Measurements from ENCODE around the gene GSTM1.

The GSTM1 gene

GRCh38 chr1:109726728-109727373 is 39.2 kb downstream of the GSTM1 start:
- no peak for DNase-seq (ENCODE audit: low read depth)
- no peak overlapping the region for H3K4me3 ChIP-seq (ENCODE audit: low read depth, low read length)
- no peak for TF ChIP-seq CTCF (IDR thresholded peaks at IDR 0.05; ENCODE audit: insufficient read depth, low read depth, low read length, missing control alignments)

GRCh38 chr1:109728870-109729269 is 41.3 kb downstream of the GSTM1 start:
- no peak overlapping the region for H3K4me3 ChIP-seq (ENCODE audit: low read depth, low read length)
- no peak for TF ChIP-seq CTCF (IDR thresholded peaks at IDR 0.05; ENCODE audit: insufficient read depth, low read depth, low read length, missing control alignments)

GRCh38 chr1:109730666-109731065 is 43.0 kb downstream of the GSTM1 start:
- no peak overlapping the region for H3K4me3 ChIP-seq (ENCODE audit: low read depth, low read length)
- no peak for TF ChIP-seq CTCF (IDR thresholded peaks at IDR 0.05; ENCODE audit: insufficient read depth, low read depth, low read length, missing control alignments)
- DNase-seq (ENCODE audit: low read depth), result no peak

More at GRCh38 chr1:109728870-109729269, 41.3 kb downstream of the GSTM1 start:
- DNase-seq (ENCODE audit: low read depth), result no peak

GRCh38 chr1:109732390-109732881 is 44.8 kb downstream of the GSTM1 start:
- H3K4me3 ChIP-seq (ENCODE audit: low read depth, low read length), result no peak overlapping the region
- no peak for DNase-seq (ENCODE audit: low read depth)
- TF ChIP-seq CTCF (IDR thresholded peaks at IDR 0.05; ENCODE audit: insufficient read depth, low read depth, low read length, missing control alignments), result no peak

- no peak overlapping the region for H3K4me3 ChIP-seq (ENCODE audit: low read depth, low read length)
- TF ChIP-seq CTCF (IDR thresholded peaks at IDR 0.05; ENCODE audit: insufficient read depth, low read depth, low read length, missing control alignments), result no peak
- DNase-seq (ENCODE audit: low read depth), result no peak
Measured at GRCh38 chr1:109733236-109733870, 45.7 kb downstream of the GSTM1 start.

- no peak for TF ChIP-seq CTCF (IDR thresholded peaks at IDR 0.05; ENCODE audit: insufficient read depth, low read depth, low read length, missing control alignments)
- H3K4me3 ChIP-seq (ENCODE audit: low read depth, low read length), result peak overlapping the region; percentile 54
- DNase-seq (ENCODE audit: low read depth), result peak; percentile 68
Measured at GRCh38 chr1:109739738-109740614, 52.4 kb downstream of the GSTM1 start.
